ENCODE data around the gene HERPUD1.

HERPUD1 gene

GRCh38 chr16:56929639-56930038 is 2.3 kb upstream of the HERPUD1 start:
- Histone ChIP-seq H3K9ac (ENCODE audit: low read length) (peak overlapping the region; percentile 96; the same call in 1 of the 2 replicates), H3K4me3 (ENCODE audit: insufficient read depth, low read length, poor library complexity, severe bottlenecking) (no peak overlapping the region)

GRCh38 chr16:56930486-56931270 is 1.3 kb upstream of the HERPUD1 start:
- Histone ChIP-seq H3K27me3 (ENCODE audit: low read length) (no peaks in the 10 kb centered on the region), H4K20me1 (ENCODE audit: low read depth, low read length) (peaks cover 23% of the 10 kb centered on the region), H3K9ac (ENCODE audit: low read length) (peak overlapping the region; percentile 96), H3K9me2 (replicated peaks; ENCODE audit: insufficient read depth, low read length) (no peaks in the 10 kb centered on the region), H3K4me3 (ENCODE audit: insufficient read depth, low read length, poor library complexity, severe bottlenecking) (peak overlapping the region; percentile 16), H3F3A (ENCODE audit: insufficient read depth) (peaks cover 58% of the 10 kb centered on the region), H2AFZ (ENCODE audit: low read depth, low read length, severe bottlenecking) (peak overlapping the region; percentile 7), H3K36me3 (ENCODE audit: low read length) (peaks cover 23% of the 10 kb centered on the region), H3K27ac (ENCODE audit: low read depth, low read length) (peak overlapping the region; percentile 96), H3K4me2 (ENCODE audit: low read depth, low read length, poor library complexity, severe bottlenecking) (peak overlapping the region; percentile 98), H3K9me3 (ENCODE audit: insufficient read depth, low read length) (no peaks in the 10 kb centered on the region), H3K79me2 (ENCODE audit: insufficient read depth, low read length) (peaks cover 36% of the 10 kb centered on the region)
- TF ChIP-seq CTCF (IDR thresholded peaks at IDR 0.05; ENCODE audit: insufficient read depth, low read length, poor library complexity, severe bottlenecking) (no peak), EZH2phosphoT487 (conservative IDR thresholded peaks at IDR 0.05; ENCODE audit: low read length) (no peak)

More at GRCh38 chr16:56929639-56930038, 2.3 kb upstream of the HERPUD1 start:
- TF ChIP-seq CTCF (IDR thresholded peaks at IDR 0.05; ENCODE audit: insufficient read depth, low read length, poor library complexity, severe bottlenecking) (no peak), EZH2phosphoT487 (conservative IDR thresholded peaks at IDR 0.05; ENCODE audit: low read length) (no peak)
- peaks cover 57% of the 10 kb centered on the region for H3F3A ChIP-seq (ENCODE audit: insufficient read depth)
- H4K20me1 ChIP-seq (ENCODE audit: low read depth, low read length) = peaks cover 15% of the 10 kb centered on the region
- peak overlapping the region; percentile 98 for H3K4me2 ChIP-seq (ENCODE audit: low read depth, low read length, poor library complexity, severe bottlenecking)
- H3K9me3 ChIP-seq (ENCODE audit: insufficient read depth, low read length) = no peaks in the 10 kb centered on the region
- H2AFZ ChIP-seq (ENCODE audit: low read depth, low read length, severe bottlenecking) = no peak overlapping the region
- peaks cover 26% of the 10 kb centered on the region for H3K79me2 ChIP-seq (ENCODE audit: insufficient read depth, low read length)
- H3K27me3 ChIP-seq (ENCODE audit: low read length) = no peaks in the 10 kb centered on the region
- H3K36me3 ChIP-seq (ENCODE audit: low read length) = peaks cover 14% of the 10 kb centered on the region
- peak overlapping the region; percentile 96 for H3K27ac ChIP-seq (ENCODE audit: low read depth, low read length)
- H3K9me2 ChIP-seq (replicated peaks; ENCODE audit: insufficient read depth, low read length) = no peaks in the 10 kb centered on the region

- Histone ChIP-seq H2AFZ (ENCODE audit: low read depth, low read length, severe bottlenecking) (no peak overlapping the region), H3K79me2 (ENCODE audit: insufficient read depth, low read length) (peaks cover 43% of the 10 kb centered on the region), H4K20me1 (ENCODE audit: low read depth, low read length) (peaks cover 29% of the 10 kb centered on the region), H3K9me2 (replicated peaks; ENCODE audit: insufficient read depth, low read length) (no peaks in the 10 kb centered on the region), H3K36me3 (ENCODE audit: low read length) (peaks cover 30% of the 10 kb centered on the region), H3K27me3 (ENCODE audit: low read length) (no peaks in the 10 kb centered on the region), H3K4me2 (ENCODE audit: low read depth, low read length, poor library complexity, severe bottlenecking) (peak overlapping the region; percentile 98), H3K9ac (ENCODE audit: low read length) (peak overlapping the region; percentile 96), H3F3A (ENCODE audit: insufficient read depth) (peaks cover 65% of the 10 kb centered on the region), H3K4me3 (ENCODE audit: insufficient read depth, low read length, poor library complexity, severe bottlenecking) (no peak overlapping the region), H3K27ac (ENCODE audit: low read depth, low read length) (peak overlapping the region; percentile 96), H3K9me3 (ENCODE audit: insufficient read depth, low read length) (no peaks in the 10 kb centered on the region)
- TF ChIP-seq CTCF (IDR thresholded peaks at IDR 0.05; ENCODE audit: insufficient read depth, low read length, poor library complexity, severe bottlenecking) (no peak), EZH2phosphoT487 (conservative IDR thresholded peaks at IDR 0.05; ENCODE audit: low read length) (no peak)
Measured at GRCh38 chr16:56931271-56931891, 561 bp upstream of the HERPUD1 start.
